NK-92 treated with Interleukin-12 subunit alpha and Interleukin-12 subunit beta, amount 100 ng/mL, for 24 hours (cell line): ENCODE results near the gene ASB16.
A peak's percentile ranks its signal among the peaks of the same experiment; 100 is the strongest.

Experiments
- DNase-seq: peaks from one replicate; lab custom pipeline; 2025; lab: John Stamatoyannopoulos, UW

Gene ASB16

DNA sequence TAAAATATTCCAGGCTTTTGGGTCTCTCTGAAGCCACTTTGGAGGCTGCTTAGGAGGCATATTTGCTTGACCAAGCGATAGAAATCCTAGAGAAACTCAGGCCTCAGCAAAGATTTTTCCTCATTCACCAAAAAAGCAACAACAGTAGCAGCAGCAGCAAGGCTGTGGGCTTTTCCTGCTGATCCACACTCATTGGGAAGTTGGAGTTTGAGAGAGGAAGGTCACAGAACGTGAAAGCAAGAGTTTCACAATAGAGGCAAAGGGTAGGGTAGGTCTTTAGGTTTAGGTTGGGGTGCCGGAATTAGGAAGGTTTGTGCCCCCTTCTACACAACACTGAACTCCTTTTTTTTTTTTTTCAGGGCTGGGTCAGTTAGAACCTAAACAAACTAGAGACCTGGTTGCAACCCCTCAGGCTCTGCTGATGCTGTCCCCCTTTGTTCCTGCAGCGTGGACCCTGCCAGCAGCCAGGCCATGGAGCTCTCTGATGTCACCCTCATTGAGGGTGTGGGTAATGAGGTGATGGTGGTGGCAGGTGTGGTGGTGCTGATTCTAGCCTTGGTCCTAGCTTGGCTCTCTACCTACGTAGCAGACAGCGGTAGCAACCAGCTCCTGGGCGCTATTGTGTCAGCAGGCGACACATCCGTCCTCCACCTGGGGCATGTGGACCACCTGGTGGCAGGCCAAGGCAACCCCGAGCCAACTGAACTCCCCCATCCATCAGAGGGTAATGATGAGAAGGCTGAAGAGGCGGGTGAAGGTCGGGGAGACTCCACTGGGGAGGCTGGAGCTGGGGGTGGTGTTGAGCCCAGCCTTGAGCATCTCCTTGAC is 18.3 kb downstream of the ASB16 start:
- no peak for DNase-seq

DNA sequence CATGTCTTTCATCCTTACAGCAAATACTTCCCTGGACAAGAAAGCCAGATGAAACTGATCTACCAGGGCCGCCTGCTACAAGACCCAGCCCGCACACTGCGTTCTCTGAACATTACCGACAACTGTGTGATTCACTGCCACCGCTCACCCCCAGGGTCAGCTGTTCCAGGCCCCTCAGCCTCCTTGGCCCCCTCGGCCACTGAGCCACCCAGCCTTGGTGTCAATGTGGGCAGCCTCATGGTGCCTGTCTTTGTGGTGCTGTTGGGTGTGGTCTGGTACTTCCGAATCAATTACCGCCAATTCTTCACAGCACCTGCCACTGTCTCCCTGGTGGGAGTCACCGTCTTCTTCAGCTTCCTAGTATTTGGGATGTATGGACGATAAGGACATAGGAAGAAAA is 20.0 kb downstream of the ASB16 start:
- no peak for DNase-seq

DNA sequence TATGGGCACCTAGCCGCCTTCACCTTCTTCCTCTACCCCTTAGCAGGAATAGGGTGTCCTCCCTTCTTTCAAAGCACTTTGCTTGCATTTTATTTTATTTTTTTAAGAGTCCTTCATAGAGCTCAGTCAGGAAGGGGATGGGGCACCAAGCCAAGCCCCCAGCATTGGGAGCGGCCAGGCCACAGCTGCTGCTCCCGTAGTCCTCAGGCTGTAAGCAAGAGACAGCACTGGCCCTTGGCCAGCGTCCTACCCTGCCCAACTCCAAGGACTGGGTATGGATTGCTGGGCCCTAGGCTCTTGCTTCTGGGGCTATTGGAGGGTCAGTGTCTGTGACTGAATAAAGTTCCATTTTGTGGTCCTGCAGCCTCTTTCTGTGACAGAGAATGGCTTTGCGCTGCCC is 20.9 kb downstream of the ASB16 start:
- no peak for DNase-seq

DNA sequence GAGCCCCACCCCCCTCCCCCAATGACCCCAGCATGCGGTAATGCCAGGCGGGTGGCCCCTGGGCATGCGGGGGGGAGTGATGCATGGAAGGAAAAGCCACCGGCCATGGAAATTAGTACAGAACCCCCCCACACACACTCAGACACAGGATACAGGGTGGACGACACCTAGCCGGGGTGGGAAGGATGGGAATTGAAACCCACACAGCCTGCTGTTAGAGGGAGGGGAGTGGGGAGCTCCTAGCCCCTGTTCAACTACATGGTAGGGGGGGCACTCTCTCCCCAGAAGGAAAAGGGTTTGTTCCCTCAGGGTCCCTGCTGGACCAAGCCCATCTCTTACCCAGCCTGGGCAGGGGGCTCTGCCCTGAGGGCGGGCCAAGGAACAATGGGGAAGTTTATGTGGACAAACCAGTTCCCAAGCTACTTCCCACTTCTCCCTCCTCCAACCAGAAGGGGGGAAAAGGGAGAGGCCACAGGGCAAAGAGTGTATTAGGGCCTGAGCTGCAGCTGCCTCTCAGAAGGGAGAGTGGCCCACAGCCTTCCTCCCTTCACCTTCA is 21.5 kb downstream of the ASB16 start:
- no peak for DNase-seq

DNA sequence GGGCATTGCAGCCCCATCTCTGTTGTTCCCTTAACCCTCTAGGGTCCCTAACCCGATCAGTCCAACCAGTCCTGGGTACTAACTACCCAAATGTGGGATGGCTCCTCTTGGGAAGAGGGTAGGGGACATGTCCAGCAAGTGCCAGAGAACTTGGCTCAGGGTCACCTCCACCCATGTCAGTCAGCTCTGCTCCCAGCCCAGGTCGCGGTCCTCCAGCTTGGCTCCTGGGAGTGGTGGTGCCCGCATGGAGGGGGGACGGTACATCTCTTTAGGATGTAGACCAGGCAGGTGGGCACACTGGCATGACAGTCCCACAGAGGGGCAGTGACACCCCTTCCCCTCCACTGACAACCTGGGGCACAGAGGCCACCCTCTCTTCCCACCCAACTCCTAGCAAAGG is 22.2 kb downstream of the ASB16 start:
- no peak for DNase-seq

DNA sequence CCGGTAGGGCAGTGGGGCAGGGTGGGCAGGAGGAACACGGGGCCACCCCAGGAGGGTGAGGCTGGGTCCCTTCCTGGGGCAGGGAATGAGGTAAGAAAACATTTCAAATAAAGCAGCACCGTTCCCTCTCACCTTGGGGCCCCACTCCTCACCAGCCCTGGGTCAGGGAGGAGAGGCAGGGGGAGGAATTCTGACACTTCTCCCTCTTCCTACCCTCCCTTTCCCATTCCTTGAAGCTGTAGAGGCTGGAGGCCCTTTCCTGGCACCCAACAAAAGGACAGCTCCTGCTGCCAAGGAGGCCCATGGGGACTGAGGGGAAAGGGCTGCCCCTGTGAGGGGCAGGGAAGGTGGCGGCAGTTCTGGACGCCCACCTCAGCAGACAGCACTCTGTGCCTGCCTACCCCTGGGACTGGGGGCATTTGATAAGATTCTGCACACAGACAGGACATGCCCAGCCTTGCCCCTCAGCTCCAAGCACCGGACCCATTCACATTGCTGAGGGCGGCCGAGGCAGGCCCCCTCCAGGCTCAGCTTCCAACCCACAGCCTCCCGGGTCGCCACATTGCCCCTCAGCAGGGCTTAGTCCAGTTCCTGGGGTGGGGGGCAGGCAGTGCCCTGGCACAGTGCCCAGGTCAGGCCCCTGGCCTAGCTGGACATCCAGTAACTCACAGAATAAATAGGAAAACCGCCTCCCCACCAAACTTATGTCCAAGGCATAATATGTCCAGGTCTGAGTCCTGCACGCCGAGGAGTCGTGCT is 23.0 kb downstream of the ASB16 start:
- no peak for DNase-seq

DNA sequence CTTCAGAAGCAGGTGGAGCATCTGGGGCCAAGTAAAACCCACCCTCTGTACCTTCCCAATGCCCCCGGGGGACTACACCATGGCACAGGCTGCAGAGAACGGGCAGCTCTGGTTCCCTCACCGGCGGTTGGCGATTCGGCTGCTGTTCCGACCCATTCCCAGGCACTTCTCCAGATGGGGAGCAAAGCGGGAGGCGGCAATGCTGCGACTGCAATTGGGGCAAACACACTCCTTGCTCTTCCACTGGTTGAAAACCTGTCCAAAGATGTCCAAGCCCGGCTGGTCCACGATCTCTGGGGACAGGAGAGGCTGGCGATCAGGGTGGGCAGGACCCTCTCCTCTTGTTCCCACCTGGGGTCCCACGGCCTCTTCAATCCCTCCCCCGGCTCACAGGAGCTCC is 26.6 kb downstream of the ASB16 start:
- DNase-seq, result no peak

DNA sequence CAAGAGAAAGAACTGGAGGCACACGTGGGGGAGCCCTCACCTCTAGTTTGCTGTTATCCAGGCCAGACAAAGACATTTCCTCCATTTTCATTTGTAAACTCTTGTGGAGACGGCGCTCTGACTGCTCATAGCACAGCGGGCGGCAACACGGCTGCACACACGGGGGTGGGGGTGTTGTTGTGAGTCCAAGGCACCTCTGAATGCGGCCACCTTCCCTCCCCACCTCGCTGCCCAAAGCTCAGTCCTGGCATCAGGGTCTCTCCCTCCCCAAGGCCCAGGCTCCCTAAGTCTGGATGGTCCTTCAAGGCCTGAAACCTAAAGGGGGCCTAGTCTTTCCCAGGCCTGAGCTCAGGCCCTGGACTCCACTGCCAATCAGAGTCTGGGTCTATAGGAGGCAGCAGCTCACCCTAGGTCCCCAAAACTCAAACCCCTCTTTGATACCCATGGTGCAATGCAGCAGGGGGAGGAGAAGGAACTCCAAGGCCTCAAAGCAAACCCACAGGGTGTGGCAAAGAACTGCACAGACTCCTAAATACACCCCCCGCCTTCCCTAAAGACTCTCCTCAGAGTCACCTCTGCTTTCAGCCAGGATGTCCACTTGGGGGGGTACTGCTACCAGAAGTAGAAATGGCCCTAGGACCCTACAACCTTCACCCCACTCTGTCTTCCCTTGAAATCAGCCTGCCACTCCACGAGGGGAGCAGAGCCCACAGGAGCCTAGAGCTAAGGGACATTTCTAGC is 27.6 kb downstream of the ASB16 start:
- no peak for DNase-seq

DNA sequence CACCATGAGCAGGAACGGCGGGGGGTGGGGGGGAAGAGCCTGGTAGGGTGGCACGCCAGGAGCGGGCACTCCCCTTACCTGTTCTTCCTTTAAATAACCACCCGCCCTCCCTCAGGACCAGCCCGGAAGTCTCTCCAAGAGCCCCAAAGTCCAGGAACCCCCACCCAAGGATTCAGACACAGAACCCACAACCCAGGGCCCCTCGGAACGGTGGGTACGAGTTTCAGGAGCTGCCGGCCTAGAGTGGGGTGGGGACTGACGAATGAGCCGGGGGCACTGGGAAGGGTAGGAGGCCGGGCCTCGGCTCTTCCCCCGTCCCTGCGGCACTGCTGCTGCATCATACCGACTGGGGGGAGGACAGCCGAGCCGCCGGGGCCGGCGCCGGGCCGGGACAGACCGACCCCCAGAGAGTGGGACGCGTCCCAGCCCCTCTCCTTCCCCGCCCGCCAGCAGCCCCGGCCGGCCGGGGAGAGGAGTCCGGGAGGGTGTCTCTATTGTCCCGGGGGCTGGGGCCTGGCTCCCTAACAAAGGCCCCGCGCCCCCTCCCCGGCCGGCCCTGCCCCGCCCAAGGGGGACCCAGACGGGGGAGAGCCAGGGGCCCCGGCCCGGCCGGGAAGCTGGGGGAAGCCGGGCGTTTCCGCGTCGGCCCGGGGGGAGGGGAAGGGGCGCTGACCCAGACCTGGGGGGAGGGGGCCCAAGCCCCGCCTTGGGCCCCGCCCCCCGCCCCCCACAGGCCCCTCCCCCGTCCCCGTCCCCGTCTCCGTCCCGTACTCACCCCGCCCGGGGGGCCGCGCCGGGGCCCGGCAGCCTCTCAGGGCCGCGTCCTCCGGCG is 28.4 kb downstream of the ASB16 start:
- peak; percentile 62 for DNase-seq

DNA sequence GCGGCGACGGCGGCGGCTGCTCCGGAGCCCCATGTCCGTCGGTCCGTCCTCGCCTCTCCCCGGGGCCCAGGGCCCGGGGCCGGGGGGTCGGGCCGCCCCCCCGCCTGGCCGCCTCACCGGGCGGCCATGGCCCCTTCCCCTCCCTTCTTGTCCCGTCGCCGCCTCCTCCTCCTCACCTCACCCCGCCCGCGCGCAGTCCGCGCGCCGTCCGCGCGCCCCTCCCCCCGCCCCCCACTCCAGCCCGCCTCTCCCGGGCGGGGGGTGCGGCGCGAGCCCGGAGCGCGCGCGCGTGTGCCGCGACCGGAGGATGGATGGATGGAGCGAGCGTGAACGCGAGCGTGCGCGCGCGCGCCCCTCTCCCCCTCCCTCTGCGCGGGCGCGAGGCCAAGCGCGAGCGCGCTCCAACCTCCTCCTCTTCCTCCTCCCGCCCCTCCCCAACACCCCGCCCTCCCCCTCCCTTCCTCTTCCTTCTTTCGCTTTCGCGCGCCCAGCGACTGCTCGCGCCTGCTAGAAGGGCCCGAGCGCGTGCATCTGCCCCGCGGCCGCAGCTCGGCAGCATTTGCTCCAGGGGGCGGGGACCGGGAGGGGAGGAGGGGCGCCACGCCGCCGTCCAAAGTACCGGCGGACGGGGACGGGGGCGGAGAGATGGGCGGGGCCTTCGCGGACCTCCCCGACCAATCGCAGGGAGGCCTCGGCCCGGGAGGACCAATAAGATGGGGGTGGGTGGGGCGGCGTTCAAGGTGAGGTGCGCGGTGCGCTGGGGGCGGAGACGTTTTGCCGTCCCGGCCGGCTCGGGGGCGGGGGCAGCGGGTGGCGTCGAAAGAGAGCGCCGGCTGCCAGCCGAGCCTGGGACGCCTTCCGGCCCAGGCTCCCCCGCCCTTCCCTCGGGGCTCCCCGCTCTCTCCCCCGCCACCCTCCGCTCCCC is 29.3 kb downstream of the ASB16 start, which contains the start of gene ATXN7L3:
ATXN7L3 (minus strand) TSS at position 332 of the 925 bp plus-strand sequence. CDS start 1,814 bp downstream, outside the sequence.
- peak; percentile 99 for DNase-seq

DNA sequence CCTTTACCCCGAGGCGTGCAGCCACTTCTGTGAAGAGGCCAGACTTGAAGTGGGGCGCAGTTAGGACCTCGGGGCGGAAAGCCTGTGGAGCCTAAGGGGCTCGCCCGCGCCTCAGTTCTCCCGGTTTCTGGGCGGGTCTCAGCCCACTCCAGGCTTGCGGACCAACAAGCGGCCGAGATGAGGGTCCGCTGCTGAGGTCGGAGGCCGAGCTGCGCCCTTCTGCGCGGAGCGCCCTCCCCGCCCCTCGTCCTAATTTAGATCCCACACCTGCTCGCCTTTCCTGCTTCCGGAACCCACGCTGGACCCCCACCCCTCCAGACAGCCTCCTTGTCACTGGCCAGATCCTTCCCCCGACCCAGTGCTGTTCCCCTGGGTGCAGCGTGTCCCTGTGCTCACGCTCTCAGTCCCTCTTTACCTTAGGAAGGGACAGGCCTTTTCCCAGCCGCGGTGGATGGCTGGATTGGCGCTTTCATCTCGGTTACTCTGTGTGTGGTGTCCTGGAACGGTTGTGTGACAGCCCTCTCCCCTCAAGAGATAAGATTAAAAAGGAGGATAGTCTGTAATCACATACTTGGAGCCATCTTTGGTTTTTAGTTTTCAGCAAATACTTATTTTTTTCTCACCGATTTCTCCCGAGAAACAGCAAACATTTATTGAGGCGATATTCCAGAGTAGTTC is 30.1 kb downstream of the ASB16 start:
- DNase-seq, result no peak

DNA sequence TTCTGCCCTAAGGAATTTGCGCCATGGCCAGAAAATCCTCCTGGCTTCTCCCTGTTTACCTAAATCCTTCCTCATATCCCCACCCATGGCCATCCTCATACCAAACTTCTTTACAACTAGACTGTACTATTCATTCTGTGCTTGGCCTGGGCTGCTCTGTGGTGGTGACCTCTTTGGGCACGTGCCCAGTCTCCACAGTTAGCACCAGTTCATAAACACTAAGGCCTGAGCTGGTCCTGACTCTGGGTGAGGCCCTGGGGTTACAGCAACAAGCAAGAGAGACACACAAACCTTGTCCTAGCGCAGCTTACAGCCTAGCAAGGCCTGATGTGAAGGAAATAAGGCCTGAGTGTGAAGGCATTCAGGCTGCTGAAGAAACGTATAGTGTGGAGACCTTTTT is 32.3 kb downstream of the ASB16 start:
- no peak for DNase-seq

DNA sequence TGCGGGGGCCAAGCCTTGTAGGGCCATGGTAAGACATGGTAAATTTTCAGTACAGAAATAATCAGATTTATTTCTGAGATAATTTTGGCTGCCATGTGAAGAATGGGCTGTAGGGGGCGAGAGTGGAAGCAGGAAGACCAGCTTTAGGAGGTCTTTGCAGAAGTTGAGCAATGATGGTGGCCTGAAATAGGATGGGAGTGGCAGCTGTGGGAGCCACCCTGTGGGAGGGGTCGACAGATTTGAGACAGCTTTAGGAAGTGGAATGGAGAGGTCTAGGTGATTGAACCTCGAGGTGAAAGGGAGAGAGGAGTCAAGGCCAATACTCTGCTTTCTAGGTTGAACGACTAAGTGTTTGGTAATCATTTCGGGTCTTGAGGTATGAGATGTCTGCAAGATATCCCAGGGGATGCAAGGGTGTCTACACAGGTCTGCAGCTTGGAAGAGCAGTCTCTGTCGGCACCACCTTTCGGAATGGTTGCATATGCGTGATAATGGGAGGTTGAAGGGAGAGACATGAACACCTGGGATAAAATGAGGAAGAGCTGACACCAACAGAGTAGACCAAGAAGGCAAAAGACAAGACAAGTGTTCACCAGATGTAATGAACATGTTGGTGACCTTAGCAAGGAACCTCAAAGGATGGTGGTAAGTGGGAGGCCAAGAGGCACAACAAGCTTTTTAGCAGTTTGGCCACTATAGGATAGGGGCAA is 33.4 kb downstream of the ASB16 start:
- DNase-seq, result peak; percentile 26

DNA sequence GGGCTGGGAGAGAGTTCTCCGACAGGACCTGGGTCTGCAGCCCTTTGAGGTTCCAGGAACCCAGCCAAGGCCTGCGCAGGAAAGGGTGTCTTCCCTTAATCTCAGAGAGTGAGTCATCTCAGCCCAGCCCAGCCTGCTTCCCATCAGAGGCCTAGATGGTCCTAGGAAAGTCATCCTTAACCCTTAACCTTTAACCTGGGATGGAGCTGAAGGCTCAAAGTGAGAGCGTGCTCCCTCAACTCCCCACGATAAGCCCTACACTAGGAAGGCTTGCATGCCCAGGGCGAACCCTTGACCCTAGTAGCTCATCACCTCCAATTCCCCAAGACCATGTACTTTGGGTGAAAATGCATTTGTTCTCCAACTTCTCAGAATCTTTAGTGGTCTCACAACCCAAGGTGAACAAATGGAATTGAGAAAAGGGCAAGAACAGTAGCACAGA is 34.0 kb downstream of the ASB16 start:
- no peak for DNase-seq

DNA sequence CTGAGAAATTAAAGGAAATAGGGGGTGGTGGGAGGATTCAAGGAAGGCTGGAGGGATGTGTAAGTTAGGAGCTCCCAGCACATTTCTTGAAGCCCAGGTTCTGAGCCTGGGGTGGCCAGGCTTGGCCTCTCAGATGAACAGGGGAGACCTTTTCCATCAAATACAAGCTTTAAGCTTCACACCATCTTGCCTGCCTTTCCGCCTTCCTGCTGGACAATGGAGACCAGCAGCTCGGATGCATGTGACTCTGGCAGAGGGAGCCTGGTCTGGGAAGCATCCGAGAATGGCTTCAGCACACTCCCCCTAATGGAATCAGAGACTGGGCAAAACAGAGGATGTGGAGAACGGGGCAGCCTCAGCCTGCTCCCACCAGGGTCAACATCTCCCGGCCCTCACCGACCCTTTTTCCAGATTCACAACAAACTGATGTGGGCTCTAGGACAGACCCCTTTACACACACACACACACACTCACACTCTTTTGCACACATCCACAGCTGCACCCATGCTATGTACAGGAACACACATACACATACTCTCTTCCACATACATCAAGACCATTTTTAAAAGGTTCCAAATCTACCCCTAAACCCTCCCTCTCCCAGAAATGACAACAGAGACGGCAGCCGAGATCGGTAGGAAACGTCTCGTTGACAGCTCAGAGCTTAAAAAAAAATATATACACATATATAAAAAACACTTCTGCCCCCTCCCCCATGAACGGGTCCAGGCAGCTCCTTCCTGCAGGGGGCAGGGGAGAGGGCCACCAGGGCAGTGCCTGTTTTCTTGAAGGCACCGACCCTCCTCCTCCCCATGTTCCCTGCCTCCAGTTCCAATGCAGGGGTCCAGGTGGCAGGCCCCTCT is 35.7 kb downstream of the ASB16 start:
- DNase-seq, result no peak

DNA sequence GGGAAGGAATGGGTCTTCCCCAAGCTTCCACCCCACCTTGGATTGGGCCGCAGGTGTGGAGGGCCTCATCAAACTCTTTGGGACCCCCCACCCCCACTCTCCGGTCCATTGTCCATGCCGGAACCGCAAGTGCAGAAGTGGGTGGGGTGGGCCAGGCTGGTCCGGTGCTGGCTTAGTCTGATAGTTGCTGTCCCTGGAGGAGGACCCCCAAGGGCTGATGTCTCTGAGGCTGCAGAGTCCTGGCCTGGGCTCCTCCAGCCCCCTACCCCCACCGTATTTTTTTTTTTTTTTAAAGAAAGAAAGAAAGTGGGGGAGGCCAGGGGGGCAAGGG is 36.3 kb downstream of the ASB16 start:
- no peak for DNase-seq

DNA sequence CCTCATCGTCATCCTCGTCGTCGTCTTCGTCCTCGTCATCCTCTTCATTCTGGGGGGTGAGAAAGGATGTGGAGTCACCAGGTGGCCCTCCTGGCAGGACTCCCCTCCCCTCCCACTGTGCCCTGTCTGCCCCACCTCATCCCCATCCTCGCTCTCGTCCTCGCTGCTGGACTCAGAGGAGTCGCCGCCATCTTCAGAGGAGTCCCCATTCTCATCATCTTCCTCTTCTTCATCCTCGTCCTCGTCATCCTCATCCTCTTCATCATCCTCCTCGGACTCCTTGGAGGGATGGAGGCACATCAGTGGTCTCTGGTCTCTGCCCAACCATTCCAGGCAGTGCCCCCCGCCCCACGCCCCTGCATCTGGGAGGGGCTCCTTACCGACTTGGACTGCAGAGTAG is 36.8 kb downstream of the ASB16 start:
- no peak for DNase-seq

DNA sequence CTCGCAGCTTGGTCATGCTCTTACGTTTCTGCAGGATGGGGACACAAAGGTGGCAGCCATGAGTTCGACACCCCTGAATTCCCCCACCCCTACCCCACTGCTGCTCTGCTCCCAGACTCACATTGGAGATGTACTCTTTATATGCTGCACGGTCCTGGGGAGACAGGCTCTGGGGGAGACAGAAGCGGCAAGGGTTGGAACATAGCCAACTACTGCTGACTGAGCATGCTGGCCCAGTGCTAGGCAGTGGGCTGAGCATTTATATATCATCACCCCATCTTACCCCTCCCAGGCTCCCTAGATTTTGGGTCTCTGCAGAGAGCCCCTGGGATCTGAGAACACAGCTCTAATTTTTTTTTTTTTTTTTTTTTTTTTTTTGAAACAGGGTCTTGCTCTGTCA is 37.2 kb downstream of the ASB16 start:
- DNase-seq, result no peak
